HG02973 (cell line): ENCODE results near the gene KANK4.

ENCODE experiments used
- ATAC-seq: cut with Tn5 transposase; IDR thresholded peaks from one replicate; pipeline ENCODE4 v1.9.1; 2021; ENCODE audit warnings: moderate library complexity; ENCODE audit not compliant: unreplicated experiment

The KANK4 gene

GRCh38 chr1:62337706-62338631, 18.7 kb upstream of the KANK4 start:
- ATAC-seq, result no peak

- no peak for ATAC-seq
Observed at GRCh38 chr1:62336995-62337705, 17.9 kb upstream of the KANK4 start.

DNA sequence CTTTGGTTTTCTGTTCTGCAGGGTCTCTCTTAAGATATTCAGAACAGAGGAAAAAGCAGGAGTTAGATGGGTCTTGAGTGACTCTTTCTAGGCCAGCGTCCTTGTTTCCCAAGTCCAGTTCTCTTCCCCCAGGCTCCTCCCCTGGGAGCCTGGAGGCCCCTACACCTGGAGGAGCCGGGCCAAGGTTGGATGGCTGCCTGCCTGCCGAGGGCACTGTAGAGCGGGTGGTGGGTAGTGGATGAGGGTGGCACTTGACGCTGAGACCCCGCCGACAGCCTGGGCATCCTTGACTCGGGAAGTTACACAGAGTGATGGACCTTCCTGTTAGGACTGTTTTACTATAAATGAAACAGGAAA, 17.4 kb upstream of the KANK4 start:
- ATAC-seq, result no peak

DNA sequence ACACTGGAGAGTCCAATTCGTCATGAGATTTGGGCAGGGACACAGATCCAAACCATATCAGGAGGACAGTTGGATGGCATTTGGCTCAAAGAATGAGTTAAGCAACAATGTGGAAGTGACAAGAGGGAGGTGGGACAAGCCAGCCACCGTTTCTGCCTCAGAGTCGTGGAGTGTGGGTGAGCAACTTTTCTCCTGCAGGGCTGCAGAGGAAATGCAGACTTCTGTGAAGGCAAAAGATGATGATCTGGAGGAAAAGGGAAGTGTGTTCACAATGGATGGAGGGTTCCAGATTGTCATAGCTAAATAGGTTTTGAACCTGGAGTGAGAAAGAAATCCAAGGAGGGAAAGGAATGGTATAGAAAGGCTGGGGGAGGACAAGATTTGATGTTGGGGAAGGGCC, 16.4 kb upstream of the KANK4 start:
- ATAC-seq, result no peak

- ATAC-seq, result no peak
Observed at GRCh38 chr1:62334434-62334985, 15.3 kb upstream of the KANK4 start.

GRCh38 chr1:62333441-62333840, 14.2 kb upstream of the KANK4 start:
- no peak for ATAC-seq

DNA sequence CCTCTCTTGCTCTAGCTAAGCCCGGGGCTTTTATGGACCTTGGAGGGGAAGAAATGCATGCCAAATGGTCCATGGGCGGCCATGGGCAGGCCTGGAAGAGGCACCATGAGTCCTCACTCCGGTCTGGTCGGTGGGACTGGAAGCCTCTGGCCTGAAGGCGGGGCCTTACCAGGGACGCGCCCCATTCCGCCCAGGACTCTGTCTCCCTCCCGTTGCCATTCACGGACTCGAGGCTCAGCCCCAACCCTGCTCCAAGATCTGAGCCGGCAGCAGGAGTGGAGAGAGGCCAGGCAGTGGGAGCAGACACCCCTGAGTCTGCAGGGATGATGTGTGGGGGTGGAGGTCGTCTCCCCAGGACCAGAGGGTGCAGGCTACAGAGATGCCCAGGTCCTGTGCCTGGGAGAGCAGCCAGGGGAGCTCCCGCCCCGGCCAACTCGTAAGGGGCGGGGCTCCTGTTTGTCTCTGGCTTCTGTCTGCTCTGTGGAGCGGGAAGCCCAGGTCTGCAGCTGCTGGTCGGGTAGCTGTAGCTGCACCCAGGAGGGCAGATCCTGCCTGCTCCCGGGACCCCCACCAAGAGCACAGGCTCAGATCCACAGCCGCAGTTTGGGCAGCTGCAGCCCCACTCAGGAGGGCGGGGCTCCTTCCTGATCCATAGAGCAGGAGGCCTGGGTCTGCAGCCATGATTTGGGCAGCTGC, 8.3 kb upstream of the KANK4 start:
- ATAC-seq, result no peak

DNA sequence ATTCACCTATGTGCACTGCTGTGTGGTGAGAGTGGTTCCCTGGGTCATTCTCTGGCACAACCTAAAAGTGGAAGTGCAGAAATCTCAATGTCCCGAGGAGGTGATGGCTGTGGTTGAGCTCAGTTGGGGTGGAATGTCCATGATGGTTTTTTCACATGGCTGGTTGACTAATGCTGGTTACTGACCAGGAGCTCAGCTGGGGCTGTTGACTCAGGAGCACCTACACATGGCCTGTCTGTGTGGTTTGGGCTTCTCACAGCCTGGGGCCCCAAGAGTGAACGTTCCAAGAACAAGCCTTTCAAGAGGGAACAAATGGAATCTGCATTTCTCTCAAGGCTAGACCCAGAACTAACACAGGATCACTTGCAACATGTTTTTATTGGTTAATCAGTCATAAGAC, 6.4 kb upstream of the KANK4 start:
- ATAC-seq, result no peak

- no peak for ATAC-seq
Observed at GRCh38 chr1:62325081-62325480, 5.8 kb upstream of the KANK4 start.

DNA sequence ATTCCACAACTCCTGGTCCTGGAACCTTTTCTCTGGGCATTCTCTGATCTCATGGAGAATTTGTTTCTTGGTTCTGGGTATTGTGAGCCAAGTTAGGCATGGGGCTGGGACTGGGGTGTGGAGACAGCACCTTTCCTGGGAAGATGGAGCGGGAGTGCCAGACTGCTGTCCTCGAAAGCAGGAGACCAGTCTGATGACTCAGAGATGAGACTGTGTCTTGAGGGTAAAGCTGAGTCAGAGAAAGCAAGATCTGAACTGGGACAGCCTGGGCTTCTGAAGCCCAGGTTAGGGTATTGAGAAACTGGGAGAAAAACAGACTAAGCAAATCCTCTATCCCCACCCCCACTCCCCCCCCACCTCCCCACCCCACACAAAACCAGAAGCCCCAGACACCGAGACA, 2.2 kb upstream of the KANK4 start:
- ATAC-seq, result no peak

- ATAC-seq, result no peak
Observed at GRCh38 chr1:62318320-62318755, 896 bp downstream of the KANK4 start.

DNA sequence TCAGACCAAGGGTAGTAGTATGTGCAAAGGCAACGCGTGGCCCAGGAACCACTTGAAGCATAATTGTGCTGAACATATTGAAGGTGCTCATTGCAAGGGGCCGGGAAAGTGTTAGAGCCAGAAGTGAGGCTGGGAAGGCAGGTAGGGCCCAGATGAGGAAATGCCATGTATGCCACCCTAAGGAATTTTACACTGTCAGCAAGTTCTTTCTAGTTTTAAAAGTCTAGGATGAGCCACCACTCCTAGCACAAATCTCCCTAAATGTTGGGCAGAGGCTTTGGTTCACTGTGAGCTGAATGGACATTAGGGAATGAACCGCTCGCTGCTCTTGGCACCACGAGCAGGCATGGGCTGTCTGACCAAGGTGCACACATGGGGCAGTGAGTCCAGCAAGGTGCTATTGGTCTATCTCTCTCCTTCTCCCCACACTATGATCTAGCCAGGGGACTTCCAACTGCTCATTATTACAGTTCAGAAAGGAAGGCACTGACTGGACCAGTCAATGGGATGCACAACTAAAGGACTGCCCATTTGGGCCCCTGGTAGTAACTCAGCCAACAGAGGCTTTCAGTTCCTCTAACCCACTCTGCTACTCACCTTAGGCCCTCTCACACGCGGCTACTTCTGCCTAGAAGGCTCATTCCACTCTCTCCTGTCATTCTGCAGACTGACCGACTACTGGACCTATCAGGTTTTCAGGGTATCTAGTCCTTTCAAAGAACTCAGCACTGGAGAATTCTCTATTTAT, 2.0 kb downstream of the KANK4 start:
- no peak for ATAC-seq

DNA sequence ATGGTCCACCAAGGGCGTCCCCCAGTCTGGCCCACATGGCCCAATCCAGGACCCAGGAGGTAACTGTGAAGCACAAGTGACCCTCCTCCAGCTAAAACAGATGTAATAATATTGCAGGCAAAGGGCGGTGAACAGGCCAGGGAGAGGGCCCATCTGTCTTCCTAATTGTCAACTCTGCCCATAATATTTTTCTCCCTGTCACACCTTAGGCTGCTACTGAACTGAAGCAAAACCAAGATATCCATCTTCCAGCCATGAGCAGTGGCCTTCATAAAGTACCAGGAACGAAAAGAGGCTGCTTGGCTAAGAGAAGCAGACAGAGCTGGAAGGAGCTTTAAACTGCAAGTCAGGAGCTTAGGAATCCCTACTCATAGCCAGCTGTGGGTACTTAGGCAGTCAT, 3.1 kb downstream of the KANK4 start:
- no peak for ATAC-seq

- no peak for ATAC-seq
Observed at GRCh38 chr1:62315387-62315786, 3.8 kb downstream of the KANK4 start.

DNA sequence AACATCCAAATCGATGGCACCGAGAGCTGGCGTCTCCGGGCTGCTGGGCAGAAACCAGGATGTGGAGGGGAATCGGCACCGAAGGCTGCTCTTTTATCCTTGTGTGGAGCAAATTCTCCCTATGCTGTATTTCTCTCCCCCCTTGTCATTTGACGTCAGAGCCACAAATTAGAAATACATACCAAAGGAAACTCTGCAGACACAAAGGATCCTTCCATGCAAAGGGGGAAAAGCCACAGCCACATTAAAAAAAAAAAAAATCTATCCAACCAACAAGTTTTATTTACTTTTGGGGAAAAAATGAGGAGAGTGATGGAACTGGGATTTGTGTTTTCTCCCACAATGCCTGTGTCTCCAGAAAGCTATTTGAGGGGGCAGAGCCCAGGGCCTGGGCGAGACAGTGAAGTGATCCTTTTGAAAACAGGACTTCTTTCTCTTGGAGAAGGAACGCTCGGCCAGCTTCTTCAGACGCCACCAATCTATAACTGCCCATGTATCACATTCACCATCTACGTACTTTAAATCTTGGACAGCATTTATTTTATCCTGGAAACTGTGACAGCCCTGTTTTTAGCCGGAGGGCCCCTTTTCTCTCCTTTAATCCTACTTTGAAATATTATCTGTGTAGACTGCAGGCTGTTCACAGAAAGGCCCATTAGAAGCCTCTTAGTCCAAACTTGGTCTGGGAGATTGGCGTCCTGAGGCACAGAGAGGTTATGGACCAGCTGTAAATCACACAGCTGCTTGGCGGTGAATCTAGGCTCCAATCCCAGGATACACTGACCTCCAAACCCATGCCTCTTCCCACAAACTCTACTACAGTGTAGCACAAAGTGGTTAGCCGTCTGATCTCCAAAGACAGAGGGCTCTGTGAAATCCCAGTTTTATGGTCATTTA, 4.5 kb downstream of the KANK4 start:
- ATAC-seq, result no peak

DNA sequence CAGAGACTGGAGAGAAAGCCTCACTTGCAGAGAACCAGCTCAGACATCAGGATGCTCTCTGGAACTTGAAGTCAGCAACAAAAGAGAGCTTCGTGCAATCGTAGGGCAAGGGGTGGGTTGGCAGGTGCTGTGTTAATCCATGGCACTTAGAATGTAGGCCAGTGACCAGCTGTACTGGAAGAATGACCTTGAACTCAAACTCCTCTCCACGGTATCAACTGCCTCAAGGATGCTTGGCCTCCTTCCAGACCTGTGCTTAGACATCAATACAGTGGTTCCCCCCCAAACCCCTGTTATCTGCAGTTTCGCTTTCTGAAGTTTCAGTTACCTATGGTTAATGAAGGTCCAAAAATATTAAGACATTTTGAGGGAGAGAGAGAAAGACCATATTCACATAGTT, 6.5 kb downstream of the KANK4 start:
- ATAC-seq, result no peak

DNA sequence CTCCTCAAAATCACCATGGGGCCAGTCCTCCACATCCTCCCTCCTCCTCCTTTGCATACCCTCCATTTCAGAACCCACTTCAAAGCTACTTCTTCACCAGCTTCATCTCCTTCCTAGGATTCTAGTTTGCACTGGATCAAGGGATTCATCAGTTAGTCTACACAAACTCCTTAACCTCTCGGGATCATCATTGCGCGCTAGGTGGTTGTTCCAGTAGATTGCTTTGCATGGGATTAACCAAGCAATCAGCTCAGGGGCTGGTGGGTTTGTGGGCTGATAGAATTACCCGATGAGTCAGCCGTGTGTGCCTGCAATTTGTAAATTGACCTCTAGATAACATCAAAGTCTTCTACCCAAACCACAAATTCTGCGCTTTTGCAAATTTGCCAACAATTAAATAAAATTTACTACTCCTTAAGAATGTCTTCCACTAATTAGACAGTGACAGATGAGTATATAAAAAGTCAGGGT, 7.7 kb downstream of the KANK4 start:
- ATAC-seq, result no peak

DNA sequence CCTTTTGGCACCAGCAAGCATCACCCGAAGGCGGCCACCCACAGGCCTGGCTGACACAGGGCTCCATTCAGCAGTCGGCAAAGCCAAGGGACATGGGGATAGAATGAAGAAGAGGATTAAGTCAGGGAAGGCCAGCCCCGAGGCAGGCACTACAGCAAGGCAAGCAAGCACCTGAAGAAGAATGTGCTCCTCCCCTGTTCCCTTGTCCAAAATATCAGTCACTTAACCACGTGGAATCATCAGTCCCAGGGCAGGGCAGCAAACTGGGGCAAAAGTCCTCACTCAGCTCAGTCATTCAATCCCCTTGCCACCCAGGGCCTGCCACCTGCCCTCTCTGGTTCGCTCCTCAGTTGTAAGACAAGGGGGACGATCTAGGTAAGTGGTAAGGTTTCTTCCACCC, 9.3 kb downstream of the KANK4 start:
- ATAC-seq, result no peak

- ATAC-seq, result no peak
Observed at GRCh38 chr1:62308606-62309005, 10.6 kb downstream of the KANK4 start.
